WTC11 (cell line): ENCODE data around the gene CAND2. TPM values are rescaled to one million over a fixed set of nuclear protein-coding genes. Genes with fewer than 3 reads are reported as not detected.

ENCODE experiments used
- ATAC-seq: fragments of 200-7000 bp; cut with Tn5 transposase; 2 replicates; pipeline ENCODE4 v1.10.0; 2021; ENCODE audit warnings: mild to moderate bottlenecking, moderate library complexity
- CTCF ChIA-PET: fragments of 300-600 bp; sonication (Branson Sonifier 250); formaldehyde crosslinking; loops from one replicate; lab custom pipeline; 2021; ENCODE audit warnings: antibody characterized with exemption; lab: Charles Lee
- POLR2A ChIA-PET: fragments of 350-600 bp; sonication (Branson Sonifier 250); formaldehyde crosslinking; loops from one replicate; lab custom pipeline; 2021; ENCODE audit warnings: antibody characterized with exemption; lab: Charles Lee
- DNase-seq: peaks from one replicate; pipeline ENCODE4 v3.0.0; 2021; ENCODE audit warnings: low spot score
- H3K27ac Mint-ChIP-seq: 2 replicates; pipeline ENCODE4 v1.8.0; 2021; ENCODE audit warnings: mixed read lengths
- H3K27me3 Mint-ChIP-seq: 2 replicates; pipeline ENCODE4 v1.8.0; 2021; ENCODE audit warnings: low read depth, mild to moderate bottlenecking, moderate library complexity, mixed read lengths
- H3K36me3 Mint-ChIP-seq: 2 replicates; pipeline ENCODE4 v1.8.0; 2021; ENCODE audit warnings: mixed read lengths
- H3K4me1 Mint-ChIP-seq: 2 replicates; pipeline ENCODE4 v1.8.0; 2022; ENCODE audit warnings: mixed read lengths
- H3K4me3 Mint-ChIP-seq: 2 replicates; pipeline ENCODE4 v1.8.0; 2021; ENCODE audit warnings: mild to moderate bottlenecking, moderate library complexity, mixed read lengths
- H3K9me3 Mint-ChIP-seq: 2 replicates; pipeline ENCODE4 v1.8.0; 2021; ENCODE audit warnings: mixed read lengths
- ATF3 ChIP-seq: sonication (generic); formaldehyde crosslinking; conservative IDR thresholded peaks from 2 replicates; pipeline ENCODE4 v1.8.1; 2022; ENCODE audit warnings: mild to moderate bottlenecking, missing genetic modification reagents
- E2F4 ChIP-seq: sonication (generic); formaldehyde crosslinking; IDR thresholded peaks from 2 replicates; pipeline ENCODE4 v1.8.1; 2022; ENCODE audit warnings: low read depth, mild to moderate bottlenecking, moderate library complexity, missing genetic modification reagents, borderline replicate concordance
- ERG ChIP-seq: fragments of 250-450 bp; sonication (Bioruptor Pico); IDR thresholded peaks from 2 replicates; pipeline ENCODE4 v1.8.0; 2021; ENCODE audit warnings: mild to moderate bottlenecking
- ETV6 ChIP-seq: sonication (generic); formaldehyde crosslinking; IDR thresholded peaks from 2 replicates; pipeline ENCODE4 v1.8.1; 2022; ENCODE audit warnings: mild to moderate bottlenecking, missing genetic modification reagents
- FOXJ3 ChIP-seq: sonication (generic); formaldehyde crosslinking; IDR thresholded peaks from 2 replicates; pipeline ENCODE4 v1.9.0; 2021; ENCODE audit warnings: missing genetic modification reagents, mild to moderate bottlenecking, borderline replicate concordance
- GABPB1 ChIP-seq: sonication (generic); formaldehyde crosslinking; IDR thresholded peaks from 2 replicates; pipeline ENCODE4 v1.8.1; 2023; ENCODE audit warnings: mild to moderate bottlenecking, missing genetic modification reagents
- IRF2 ChIP-seq: sonication (generic); formaldehyde crosslinking; IDR thresholded peaks from 2 replicates; pipeline ENCODE4 v1.8.0; 2022; ENCODE audit warnings: low read depth, missing genetic modification reagents, borderline replicate concordance
- KAT7 ChIP-seq: sonication (generic); formaldehyde crosslinking; IDR thresholded peaks from 2 replicates; pipeline ENCODE4 v1.8.1; 2023; ENCODE audit warnings: missing genetic modification reagents, mild to moderate bottlenecking, borderline replicate concordance
- MAX ChIP-seq: sonication (generic); formaldehyde crosslinking; IDR thresholded peaks from 2 replicates; pipeline ENCODE4 v1.8.0; 2022; ENCODE audit warnings: mild to moderate bottlenecking, missing genetic modification reagents
- NFE2L1 ChIP-seq: sonication (generic); formaldehyde crosslinking; IDR thresholded peaks from 2 replicates; pipeline ENCODE4 v1.8.1; 2023; ENCODE audit warnings: missing genetic modification reagents
- NR1H2 ChIP-seq: sonication (generic); formaldehyde crosslinking; IDR thresholded peaks from 2 replicates; pipeline ENCODE4 v1.9.0; 2021; ENCODE audit warnings: mild to moderate bottlenecking, moderate library complexity, missing genetic modification reagents
- SMAD3 ChIP-seq: sonication (generic); formaldehyde crosslinking; IDR thresholded peaks from 2 replicates; pipeline ENCODE4 v1.8.0; 2022; ENCODE audit warnings: missing genetic modification reagents, mild to moderate bottlenecking, borderline replicate concordance
- SMAD4 ChIP-seq: sonication (generic); formaldehyde crosslinking; IDR thresholded peaks from 2 replicates; pipeline ENCODE4 v1.8.0; 2022; ENCODE audit warnings: mild to moderate bottlenecking, missing genetic modification reagents
- SOX15 ChIP-seq: fragments of 250-450 bp; sonication (Bioruptor Pico); IDR thresholded peaks from 2 replicates; pipeline ENCODE4 v1.9.0; 2021; ENCODE audit warnings: mild to moderate bottlenecking
- TEAD1 ChIP-seq: sonication (generic); formaldehyde crosslinking; IDR thresholded peaks from 2 replicates; pipeline ENCODE4 v1.8.0; 2022; ENCODE audit warnings: mild to moderate bottlenecking, missing genetic modification reagents
- ZBTB21 ChIP-seq: sonication (generic); formaldehyde crosslinking; IDR thresholded peaks from 2 replicates; pipeline ENCODE4 v1.8.1; 2023; ENCODE audit warnings: mild to moderate bottlenecking, missing genetic modification reagents, borderline replicate concordance
- ZBTB43 ChIP-seq: sonication (generic); formaldehyde crosslinking; IDR thresholded peaks from 2 replicates; pipeline ENCODE4 v1.8.1; 2023; ENCODE audit warnings: mild to moderate bottlenecking, missing genetic modification reagents
- ZNF121 ChIP-seq: sonication (generic); formaldehyde crosslinking; IDR thresholded peaks from 2 replicates; pipeline ENCODE4 v1.8.0; 2023; ENCODE audit warnings: missing genetic modification reagents
- ZNF138 ChIP-seq: sonication (generic); formaldehyde crosslinking; conservative IDR thresholded peaks from 2 replicates; pipeline ENCODE4 v1.8.1; 2022; ENCODE audit warnings: mild to moderate bottlenecking, moderate library complexity, missing genetic modification reagents
- ZNF232 ChIP-seq: sonication (generic); formaldehyde crosslinking; IDR thresholded peaks from 2 replicates; pipeline ENCODE4 v1.8.0; 2022; ENCODE audit warnings: mild to moderate bottlenecking, missing genetic modification reagents
- ZNF396 ChIP-seq: fragments of 250-450 bp; sonication (Bioruptor Pico); IDR thresholded peaks from 2 replicates; pipeline ENCODE4 v1.8.0; 2021; ENCODE audit warnings: mild to moderate bottlenecking, moderate library complexity, borderline replicate concordance
- ZNF423 ChIP-seq: fragments of 250-450 bp; sonication (Bioruptor Pico); IDR thresholded peaks from 2 replicates; pipeline ENCODE4 v2.1.2; 2022; ENCODE audit warnings: mild to moderate bottlenecking, moderate library complexity
- ZNF532 ChIP-seq: fragments of 250-450 bp; sonication (Bioruptor Pico); IDR thresholded peaks from 2 replicates; pipeline ENCODE4 v1.9.0; 2021; ENCODE audit warnings: mild to moderate bottlenecking, borderline replicate concordance
- ZSCAN18 ChIP-seq: fragments of 250-450 bp; sonication (Bioruptor Pico); IDR thresholded peaks from 2 replicates; pipeline ENCODE4 v2.1.2; 2022; ENCODE audit warnings: mild to moderate bottlenecking, moderate library complexity
- total RNA-seq: library from RNA; stranded (reverse); gene quantifications from 3 replicates; pipeline ENCODE4 v1.2.3, GENCODE V29; 2021

Gene CAND2
- total RNA-seq, 1 experiment from 2014 or later, result 15.4 TPM

GRCh38 chr3:12861611-12862010 lies 65.1 kb downstream of the CAND2 start (continued):
- no peak for TF ChIP-seq ZNF532
- no peak for TF ChIP-seq NFE2L1 (CRISPR knock-in tag)
- TF ChIP-seq ZNF396 (CRISPR knock-in tag), result no peak
- no peak for TF ChIP-seq NR1H2
- TF ChIP-seq MAX, result no peak
- no peak for TF ChIP-seq SOX15
- no peak for TF ChIP-seq KAT7 (CRISPR knock-in tag)
- TF ChIP-seq ZSCAN18, result no peak
- no peak for TF ChIP-seq ZBTB21 (CRISPR knock-in tag)
- TF ChIP-seq ETV6 (CRISPR knock-in tag), result no peak
- no peak for TF ChIP-seq ZNF423 (CRISPR knock-in tag)
- no peak for TF ChIP-seq TEAD1 (CRISPR knock-in tag)
- no peak for TF ChIP-seq IRF2 (CRISPR knock-in tag)
- no peak for TF ChIP-seq SMAD4 (CRISPR knock-in tag)
- no peak for TF ChIP-seq ZNF138 (CRISPR knock-in tag)

- TF ChIP-seq IRF2 (CRISPR knock-in tag) (no peak), FOXJ3 (CRISPR knock-in tag) (no peak), ZNF232 (CRISPR knock-in tag) (no peak), GABPB1 (CRISPR knock-in tag) (no peak), ZNF532 (no peak), ZNF138 (CRISPR knock-in tag) (no peak), SMAD3 (no peak), ATF3 (CRISPR knock-in tag) (no peak), ZNF121 (CRISPR knock-in tag) (no peak), ZBTB43 (CRISPR knock-in tag) (no peak), E2F4 (no peak), ERG (no peak)
- Mint-ChIP-seq H3K36me3 (peaks cover 4% of the 10 kb centered on the region), H3K9me3 (peaks cover 9% of the 10 kb centered on the region), H3K27me3 (peaks cover 35% of the 10 kb centered on the region), H3K4me1 (no peaks in the 10 kb centered on the region), H3K4me3 (no peak overlapping the region), H3K27ac (no peak overlapping the region)
- ChIA-PET POLR2A (no interaction called here), CTCF (interaction anchor here (0.6 kb wide), 1 partner anchor 134 kb away, joined by 4 read pairs; no protein-coding TSS in a partner anchor)
- no peak for ATAC-seq
- DNase-seq, result no peak
Observed at GRCh38 chr3:12862387-12862786, 65.9 kb downstream of the CAND2 start.
